DOHH2 (cell line): ENCODE measurements around the gene MAP3K20.

Experiments
- EZH2phosphoT487 ChIP-seq: fragments of 200-600 bp; sonication (generic); IDR thresholded peaks from 2 replicates; pipeline ENCODE4 v1.6.1; 2017; ENCODE audit warnings: borderline replicate concordance, mild to moderate bottlenecking, antibody characterized with exemption, low read length, moderate library complexity, mixed read lengths
- TF ChIP-seq, protein P1 (sequence below): fragments of 200-600 bp; sonication (generic); IDR thresholded peaks from one replicate; pipeline ENCODE4 v1.5.1; 2014; ENCODE audit warnings: antibody characterized with exemption, mild to moderate bottlenecking, low read depth, low read length; ENCODE audit not compliant: poor library complexity, severe bottlenecking

DNA sequence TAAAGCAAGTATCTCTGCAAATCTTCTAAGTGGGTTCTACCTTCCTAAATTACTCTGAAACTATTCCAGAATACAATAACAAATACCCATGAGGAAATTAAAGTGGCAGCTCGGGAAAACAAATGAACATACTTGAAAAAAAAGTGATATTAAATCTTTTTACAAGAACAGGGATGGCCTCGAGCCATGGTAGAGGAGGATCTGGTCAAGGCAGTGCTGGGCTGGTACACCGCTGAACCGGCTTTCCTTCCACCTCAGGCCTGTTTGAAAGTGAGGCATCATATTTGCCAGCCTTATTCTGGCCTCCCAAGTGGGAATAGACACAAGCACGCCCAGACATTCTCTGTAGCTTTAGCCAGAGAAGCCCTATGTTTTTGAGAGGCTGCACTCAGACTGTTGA, 154.5 kb downstream of the MAP3K20 start:
- TF ChIP-seq, protein P1, sequence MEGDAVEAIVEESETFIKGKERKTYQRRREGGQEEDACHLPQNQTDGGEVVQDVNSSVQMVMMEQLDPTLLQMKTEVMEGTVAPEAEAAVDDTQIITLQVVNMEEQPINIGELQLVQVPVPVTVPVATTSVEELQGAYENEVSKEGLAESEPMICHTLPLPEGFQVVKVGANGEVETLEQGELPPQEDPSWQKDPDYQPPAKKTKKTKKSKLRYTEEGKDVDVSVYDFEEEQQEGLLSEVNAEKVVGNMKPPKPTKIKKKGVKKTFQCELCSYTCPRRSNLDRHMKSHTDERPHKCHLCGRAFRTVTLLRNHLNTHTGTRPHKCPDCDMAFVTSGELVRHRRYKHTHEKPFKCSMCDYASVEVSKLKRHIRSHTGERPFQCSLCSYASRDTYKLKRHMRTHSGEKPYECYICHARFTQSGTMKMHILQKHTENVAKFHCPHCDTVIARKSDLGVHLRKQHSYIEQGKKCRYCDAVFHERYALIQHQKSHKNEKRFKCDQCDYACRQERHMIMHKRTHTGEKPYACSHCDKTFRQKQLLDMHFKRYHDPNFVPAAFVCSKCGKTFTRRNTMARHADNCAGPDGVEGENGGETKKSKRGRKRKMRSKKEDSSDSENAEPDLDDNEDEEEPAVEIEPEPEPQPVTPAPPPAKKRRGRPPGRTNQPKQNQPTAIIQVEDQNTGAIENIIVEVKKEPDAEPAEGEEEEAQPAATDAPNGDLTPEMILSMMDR = no peak
- no peak for TF ChIP-seq EZH2phosphoT487
